Measurements from ENCODE around the gene NBAS. TPM values are rescaled to one million over a fixed set of nuclear protein-coding genes. Genes with fewer than 3 reads are reported as not detected.

The NBAS gene
- total and polyA plus RNA-seq, 2 of the 13 experiments (the other 11 are each of a cell fraction or from before 2014, with no cell fraction given), result 33.6 to 58.7 TPM

GRCh38 chr2:15560988-15561573, at the start of gene NBAS (continued):
- TF ChIP-seq TEAD2 (CRISPR knock-in tag; IDR thresholded peaks at IDR 0.05) (no peak), JUN (CRISPR knock-in tag; IDR thresholded peaks at IDR 0.05) (peak; percentile 75; the same call in 1 of the 2 replicates), ZBTB4 (CRISPR knock-in tag; IDR thresholded peaks at IDR 0.05; ENCODE audit: borderline replicate concordance) (no peak), ZNF205 (CRISPR knock-in tag; IDR thresholded peaks at IDR 0.05) (0 out of 2 replicates have a peak, but pooled peaks have one; percentile 25), ZNF776 (CRISPR knock-in tag; IDR thresholded peaks at IDR 0.05) (no peak), NCOR1 (IDR thresholded peaks at IDR 0.05; ENCODE audit: borderline replicate concordance, low read length) (no peak), ZHX1 (CRISPR knock-in tag; IDR thresholded peaks at IDR 0.05; ENCODE audit: low read depth) (peak; percentile 66; the same call in 1 of the 2 replicates), ZNF709 (CRISPR knock-in tag; IDR thresholded peaks at IDR 0.05) (no peak; the same call in 1 of the 2 replicates), PPARG (CRISPR knock-in tag; conservative IDR thresholded peaks at IDR 0.05) (0 out of 2 replicates have a peak, but pooled peaks have one; percentile 25), ZHX2 (IDR thresholded peaks at IDR 0.05; ENCODE audit: low read depth) (peak; percentile 79; the same call in 1 of the 2 replicates), ZHX2 (CRISPR knock-in tag; IDR thresholded peaks at IDR 0.05; ENCODE audit: borderline replicate concordance) (no peak), ZNF790 (CRISPR knock-in tag; IDR thresholded peaks at IDR 0.05; ENCODE audit: borderline replicate concordance) (no peak), FOXJ3 (CRISPR knock-in tag; IDR thresholded peaks at IDR 0.05; ENCODE audit: borderline replicate concordance) (no peak; the same call in 1 of the 2 replicates), KDM5B (CRISPR knock-in tag; IDR thresholded peaks at IDR 0.05; ENCODE audit: borderline replicate concordance) (peak; percentile 65; the same call in 1 of the 2 replicates), ZNF33B (CRISPR knock-in tag; IDR thresholded peaks at IDR 0.05) (no peak), ZNF639 (CRISPR knock-in tag; conservative IDR thresholded peaks at IDR 0.05) (0 out of 2 replicates have a peak, but pooled peaks have one; percentile 56)

Data from HepG2 (cell line).